ENCODE measurements around the gene NR0B1.

GRCh38 chrX:30301208-30301607 is 8.0 kb downstream of the NR0B1 start:
- no peak for TF ChIP-seq CTCF (conservative IDR thresholded peaks at IDR 0.05; ENCODE audit: low read depth in 2 of 2)
- no peak for TF ChIP-seq POLR2AphosphoS5 (IDR thresholded peaks at IDR 0.05; ENCODE audit: low read depth)
- no peak for TF ChIP-seq REST (IDR thresholded peaks at IDR 0.05; ENCODE audit: unreplicated experiment)
- no peak for TF ChIP-seq EZH2 (IDR thresholded peaks at IDR 0.05; ENCODE audit: low read depth, unreplicated experiment)
- TF ChIP-seq EZH2phosphoT487 (IDR thresholded peaks at IDR 0.05; ENCODE audit: unreplicated experiment), result no peak
- TF ChIP-seq JUNB (IDR thresholded peaks at IDR 0.05; ENCODE audit: unreplicated experiment), result no peak
- TF ChIP-seq ETS1 (IDR thresholded peaks at IDR 0.05), result no peak
- TF ChIP-seq ZNF462 (CRISPR knock-in tag; IDR thresholded peaks at IDR 0.05), result no peak
- TF ChIP-seq STAT1 (IDR thresholded peaks at IDR 0.05; ENCODE audit: unreplicated experiment), result no peak

Data from GM23338 (cell line).